Heart left ventricle (tissue), 13 donors: ENCODE measurements around the gene IPO13.

Experiments used
- POLR2A ChIP-seq, 2 donors: fragments of 450-650 bp; IDR thresholded peaks; one replicate each; pipeline ENCODE4 v1.6.1; 2017; ENCODE audit warnings: antibody characterized with exemption in 2 of 2, mild to moderate bottlenecking in 2 of 2, moderate library complexity in 2 of 2
- TF ChIP-seq, protein P1 (sequence below), 12 donors: fragments of 200-600 bp; sonication (generic) in 4 of 12; IDR thresholded peaks; one replicate each; pipeline versions ENCODE4 v1.5.0 to v1.8.0; 2018 to 2022; ENCODE audit warnings: antibody characterized with exemption in 12 of 12, mild to moderate bottlenecking in 5 of 12
- donor health status: ischemic (EF 13 %, LVEDD 7.1; RV severe dilation, severe dysfunction).
- donor health status: DM: no; HTN: yes; CAD: no.
- donor health status: DM: no; HTN: no; CAD: no.
- donor health status: ischemic (EF 25% LVEDD 6.9; RV normal size, moderate dysfunction).
- donor health status: ischemic (EF 25% LVEDD 5.7; RV mildly dilated, moderate dysfunction).
- donor health status: ischemic (EF 35%, LVEDD 5.7; RV mildly dilated, moderate dysfunction).
- donor health status: nonischemic (EF 11% LVEDD 7.7; RV severe dilation, severe dysfunction).
- donor health status: DM: yes; HTN: yes; CAD: no.
- donor health status: PGD.
- donor health status: ischemic (EF 29% LVEDD 5.4; RV normal size, mild dysfunction).
- donor health status: nonischemic (EF 23%, LVEDD 6.1; RV moderate dilation, normal function).

DNA sequence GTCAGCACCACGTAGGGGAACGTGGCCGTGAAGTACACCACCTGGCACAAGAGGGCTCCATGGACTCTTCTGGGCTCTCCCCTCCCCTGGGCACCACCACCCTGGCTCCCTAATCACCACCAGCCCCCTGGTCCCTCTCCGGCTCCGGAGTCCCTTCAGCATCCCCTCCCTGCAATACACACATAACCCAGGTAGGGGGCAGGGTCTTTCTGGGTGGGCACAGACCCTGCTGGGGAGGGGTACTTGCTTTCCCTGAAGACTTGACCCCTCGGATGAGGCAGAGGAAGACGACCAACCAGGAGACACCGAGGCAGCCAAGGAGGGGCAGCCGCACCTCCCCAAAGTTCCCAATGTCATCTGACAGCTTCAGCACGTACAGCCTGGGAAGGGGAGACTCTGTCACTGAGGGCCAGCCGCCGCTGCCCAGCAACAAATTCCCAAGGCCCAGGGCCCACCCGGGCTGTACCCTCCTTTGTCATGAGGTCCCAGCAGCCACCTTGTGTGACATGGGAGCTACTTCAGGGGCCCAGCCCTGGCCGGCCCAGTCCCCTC lies 55.9 kb downstream of the IPO13 start:
- TF ChIP-seq, protein P1, sequence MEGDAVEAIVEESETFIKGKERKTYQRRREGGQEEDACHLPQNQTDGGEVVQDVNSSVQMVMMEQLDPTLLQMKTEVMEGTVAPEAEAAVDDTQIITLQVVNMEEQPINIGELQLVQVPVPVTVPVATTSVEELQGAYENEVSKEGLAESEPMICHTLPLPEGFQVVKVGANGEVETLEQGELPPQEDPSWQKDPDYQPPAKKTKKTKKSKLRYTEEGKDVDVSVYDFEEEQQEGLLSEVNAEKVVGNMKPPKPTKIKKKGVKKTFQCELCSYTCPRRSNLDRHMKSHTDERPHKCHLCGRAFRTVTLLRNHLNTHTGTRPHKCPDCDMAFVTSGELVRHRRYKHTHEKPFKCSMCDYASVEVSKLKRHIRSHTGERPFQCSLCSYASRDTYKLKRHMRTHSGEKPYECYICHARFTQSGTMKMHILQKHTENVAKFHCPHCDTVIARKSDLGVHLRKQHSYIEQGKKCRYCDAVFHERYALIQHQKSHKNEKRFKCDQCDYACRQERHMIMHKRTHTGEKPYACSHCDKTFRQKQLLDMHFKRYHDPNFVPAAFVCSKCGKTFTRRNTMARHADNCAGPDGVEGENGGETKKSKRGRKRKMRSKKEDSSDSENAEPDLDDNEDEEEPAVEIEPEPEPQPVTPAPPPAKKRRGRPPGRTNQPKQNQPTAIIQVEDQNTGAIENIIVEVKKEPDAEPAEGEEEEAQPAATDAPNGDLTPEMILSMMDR (IDR thresholded peaks at IDR 0.05), result no peak
- no peak for TF ChIP-seq POLR2A (IDR thresholded peaks at IDR 0.05)
